Activated naive CD8-positive, alpha-beta T cell treated with anti-CD3 and anti-CD28 coated beads for 36 hours (primary cell): ENCODE data around the gene FERMT1. TPM values are rescaled to one million over a fixed set of nuclear protein-coding genes. Genes with fewer than 3 reads are reported as not detected.
"Not testable (repeated sequence)": the region's sequence is repeated elsewhere in the genome, so short reads cannot be mapped to it uniquely, and the experiment has no call there.

Source experiments
- DNase-seq: peaks from one replicate; pipeline ENCODE4 v3.0.0; 2021
- H3K27ac Mint-ChIP-seq: one replicate; pipeline ENCODE4 v1.8.0; 2022; ENCODE audit warnings: mild to moderate bottlenecking, moderate library complexity, mixed read lengths
- H3K27me3 Mint-ChIP-seq: one replicate; pipeline ENCODE4 v1.8.0; 2022; ENCODE audit warnings: mild to moderate bottlenecking, mixed read lengths
- H3K36me3 Mint-ChIP-seq: one replicate; pipeline ENCODE4 v1.8.0; 2021; ENCODE audit warnings: mild to moderate bottlenecking, mixed read lengths
- H3K4me1 Mint-ChIP-seq: one replicate; pipeline ENCODE4 v1.8.0; 2021; ENCODE audit warnings: mixed read lengths
- H3K4me3 Mint-ChIP-seq: one replicate; pipeline ENCODE4 v1.8.0; 2022; ENCODE audit warnings: mild to moderate bottlenecking, moderate library complexity, mixed read lengths
- H3K9me3 Mint-ChIP-seq: one replicate; pipeline ENCODE4 v1.8.0; 2022; ENCODE audit warnings: mixed read lengths
- total RNA-seq, 2 experiments: library from RNA; stranded (reverse); gene quantifications; one replicate each; pipeline ENCODE4 v1.2.3, GENCODE V29; 2021

The FERMT1 gene
- total RNA-seq, 2 experiments from 2014 or later, result 0.32 to 0.52 TPM

DNA sequence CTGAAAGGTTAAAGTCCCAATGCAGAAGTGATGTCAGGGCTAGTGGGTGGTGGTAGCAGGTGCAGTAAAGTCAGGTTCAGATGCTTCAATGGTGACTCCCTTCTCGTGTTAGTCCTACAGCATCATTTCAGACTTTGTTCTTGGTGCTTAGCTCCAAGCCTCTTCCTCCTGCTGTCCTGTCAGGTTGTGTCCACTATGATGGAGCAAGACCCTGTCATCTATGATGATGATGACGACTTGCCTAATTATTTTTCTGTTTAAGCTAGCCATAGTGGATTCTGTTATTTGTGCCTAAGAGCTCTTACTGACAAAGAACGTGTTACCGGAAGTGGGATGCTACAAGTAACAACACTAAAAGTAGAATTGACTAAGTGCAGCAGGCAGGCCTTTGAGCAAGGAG lies 5.0 kb upstream of the FERMT1 start:
- H3K4me3 Mint-ChIP-seq, result no peak overlapping the region
- no peaks in the 10 kb centered on the region for H3K4me1 Mint-ChIP-seq
- no peaks in the 10 kb centered on the region for H3K9me3 Mint-ChIP-seq
- H3K36me3 Mint-ChIP-seq, result no peaks in the 10 kb centered on the region
- no peak overlapping the region for H3K27ac Mint-ChIP-seq
- no peak for DNase-seq
- peaks cover 34% of the 10 kb centered on the region for H3K27me3 Mint-ChIP-seq

DNA sequence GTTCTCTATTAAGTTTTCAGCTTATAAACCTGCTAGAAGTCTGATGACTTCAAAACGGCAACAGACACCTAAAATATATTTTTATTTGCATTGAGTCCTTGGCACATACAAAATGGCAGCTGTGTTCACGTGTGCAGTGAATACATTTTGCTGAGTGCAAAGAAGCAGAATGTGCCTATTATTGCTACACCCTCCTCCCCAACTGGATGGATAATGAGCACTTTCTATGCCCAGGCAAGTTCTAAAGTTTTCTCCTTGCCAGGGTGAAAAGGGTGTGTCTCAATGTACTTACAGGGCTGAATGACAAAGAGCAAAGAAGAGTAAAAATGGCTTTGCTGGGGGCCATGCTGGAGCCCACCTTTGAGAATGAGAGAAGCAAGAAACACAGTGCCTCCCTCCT lies 4.0 kb upstream of the FERMT1 start:
- Mint-ChIP-seq H3K4me3 (no peak overlapping the region), H3K9me3 (no peaks in the 10 kb centered on the region), H3K27ac (no peak overlapping the region), H3K4me1 (peaks cover 4% of the 10 kb centered on the region), H3K36me3 (no peaks in the 10 kb centered on the region), H3K27me3 (peaks cover 38% of the 10 kb centered on the region)
- no peak for DNase-seq

DNA sequence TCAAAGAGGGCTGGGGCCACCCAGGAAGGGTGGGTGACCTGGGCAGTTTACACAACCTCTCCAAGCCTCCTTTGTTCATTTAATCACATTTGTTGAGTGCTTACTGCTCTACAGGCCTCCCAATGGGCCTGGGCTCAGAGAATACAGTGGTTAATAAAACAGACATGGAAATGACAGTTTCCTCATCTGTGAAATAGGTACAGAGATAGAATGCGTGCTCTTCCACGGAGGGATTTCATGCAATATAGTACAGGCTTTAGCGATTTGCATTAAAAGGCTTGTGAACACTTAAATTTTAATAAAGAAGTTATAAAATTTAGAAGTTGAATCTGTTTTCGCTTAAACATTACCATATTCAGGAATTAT lies 802 bp upstream of the FERMT1 start:
- Mint-ChIP-seq H3K4me3 (peak overlapping the region; percentile 52), H3K27ac (no peak overlapping the region), H3K36me3 (no peaks in the 10 kb centered on the region), H3K9me3 (no peaks in the 10 kb centered on the region), H3K4me1 (peaks cover 4% of the 10 kb centered on the region), H3K27me3 (peaks cover 57% of the 10 kb centered on the region)
- no peak for DNase-seq

DNA sequence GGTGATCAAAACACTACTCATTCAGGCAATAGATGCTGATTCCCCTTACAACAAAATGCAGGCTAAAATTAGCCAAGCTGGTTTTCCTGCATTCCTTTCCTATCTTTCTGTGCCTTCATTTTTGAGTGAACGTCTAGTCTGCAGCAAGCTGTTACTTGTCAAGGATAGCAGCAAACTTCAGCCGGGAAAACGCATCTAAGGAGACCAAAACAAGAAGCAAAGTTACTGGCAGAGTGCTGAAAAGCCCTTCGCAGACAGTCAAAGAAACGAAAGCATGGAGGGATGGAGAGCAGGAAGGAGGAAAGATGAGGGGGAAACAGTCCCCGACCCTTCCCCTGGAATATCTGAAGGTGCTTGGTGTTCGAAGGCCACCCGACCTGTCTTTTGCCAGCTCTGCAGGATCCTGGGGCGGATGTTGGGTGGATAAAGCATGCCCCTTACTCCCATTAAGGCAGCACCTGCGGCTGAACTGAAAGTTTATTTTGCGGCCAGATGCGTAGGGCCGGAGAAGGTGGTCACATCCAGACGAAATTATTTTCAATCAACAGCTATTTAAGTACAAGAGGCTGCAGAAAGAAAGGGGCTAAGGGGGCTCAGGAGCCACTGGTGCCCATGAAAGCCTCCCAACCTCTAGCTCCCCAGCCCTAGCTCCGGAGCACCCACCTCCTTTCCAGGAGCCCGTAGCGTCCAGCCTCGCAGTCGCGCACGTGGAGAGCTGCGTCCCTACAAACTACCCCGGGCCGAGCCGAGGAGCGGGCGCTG lies 538 bp downstream of the FERMT1 start:
- no peak overlapping the region for H3K27ac Mint-ChIP-seq
- no peaks in the 10 kb centered on the region for H3K9me3 Mint-ChIP-seq
- H3K4me1 Mint-ChIP-seq, result peaks cover 4% of the 10 kb centered on the region
- H3K4me3 Mint-ChIP-seq, result peak overlapping the region; percentile 19
- H3K36me3 Mint-ChIP-seq, result no peaks in the 10 kb centered on the region
- no peak for DNase-seq
- H3K27me3 Mint-ChIP-seq, result peaks cover 63% of the 10 kb centered on the region

DNA sequence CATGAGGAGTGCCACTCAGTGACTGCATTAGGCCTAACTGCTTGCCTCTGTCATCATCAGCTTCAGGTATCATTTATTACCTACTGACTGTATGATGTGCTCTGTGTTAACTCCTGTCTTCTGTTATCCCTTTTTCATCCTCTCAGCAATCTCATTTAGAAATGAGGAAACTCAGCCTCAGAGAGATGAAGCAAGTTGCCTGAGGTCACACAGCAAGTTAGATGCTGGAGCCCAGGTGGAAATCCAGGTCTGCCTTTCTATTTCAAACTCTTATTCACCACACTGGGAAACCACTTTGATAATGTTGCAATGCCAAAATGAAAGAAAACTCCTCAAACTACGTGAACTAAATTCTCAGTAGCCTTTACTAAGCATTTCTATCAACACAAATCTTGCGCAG lies 1.3 kb downstream of the FERMT1 start:
- no peak for DNase-seq
- peaks cover 4% of the 10 kb centered on the region for H3K4me1 Mint-ChIP-seq
- H3K9me3 Mint-ChIP-seq, result no peaks in the 10 kb centered on the region
- H3K4me3 Mint-ChIP-seq, result no peak overlapping the region
- peaks cover 63% of the 10 kb centered on the region for H3K27me3 Mint-ChIP-seq
- no peaks in the 10 kb centered on the region for H3K36me3 Mint-ChIP-seq
- no peak overlapping the region for H3K27ac Mint-ChIP-seq

DNA sequence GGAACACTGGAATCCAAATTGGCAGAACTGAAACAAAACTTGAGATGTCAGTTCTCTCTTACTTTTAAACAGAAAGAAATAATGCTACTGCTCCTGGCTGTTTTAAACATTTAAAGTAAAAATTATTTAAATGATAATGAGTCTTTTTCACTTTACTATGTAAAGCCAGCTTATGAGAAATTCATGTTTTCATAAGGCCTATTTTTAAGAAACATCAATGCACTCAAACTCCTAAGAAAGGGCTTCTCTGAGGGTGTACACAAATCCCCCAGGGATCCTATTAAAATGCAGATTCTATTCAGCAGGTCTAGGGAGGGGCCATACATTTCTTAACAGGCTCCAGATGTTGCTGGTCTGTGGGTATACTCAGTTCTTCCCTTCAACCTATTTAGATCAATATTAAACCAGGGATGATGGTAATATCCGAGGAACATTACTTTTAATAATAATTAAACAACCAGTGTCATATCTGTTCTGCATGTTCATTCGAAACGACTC lies 2.3 kb downstream of the FERMT1 start:
- no peaks in the 10 kb centered on the region for H3K36me3 Mint-ChIP-seq
- H3K9me3 Mint-ChIP-seq, result no peaks in the 10 kb centered on the region
- H3K4me3 Mint-ChIP-seq, result no peak overlapping the region
- peaks cover 57% of the 10 kb centered on the region for H3K27me3 Mint-ChIP-seq
- no peak for DNase-seq
- peaks cover 4% of the 10 kb centered on the region for H3K4me1 Mint-ChIP-seq
- H3K27ac Mint-ChIP-seq, result no peak overlapping the region

DNA sequence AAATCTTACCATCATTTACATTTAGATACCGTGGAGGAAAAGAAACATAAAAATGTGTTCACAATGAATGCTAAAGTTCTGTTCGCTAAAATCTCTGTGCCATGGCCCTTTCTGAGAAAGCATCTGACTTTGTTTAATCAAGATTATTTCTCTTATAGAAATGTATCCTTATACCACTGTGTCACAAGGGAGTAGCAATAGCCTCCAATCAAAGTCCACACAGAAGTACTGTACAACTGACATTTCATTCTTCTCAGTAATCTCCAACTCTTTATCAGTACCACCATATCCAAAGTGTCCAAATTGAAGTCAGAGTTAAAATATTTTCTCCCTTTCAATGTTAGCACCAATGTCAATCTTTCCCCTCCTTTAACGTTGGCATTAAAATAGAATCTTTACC lies 6.1 kb downstream of the FERMT1 start:
- Mint-ChIP-seq H3K27ac (no peak overlapping the region), H3K36me3 (peaks cover 5% of the 10 kb centered on the region), H3K4me3 (no peak overlapping the region), H3K9me3 (peaks cover 19% of the 10 kb centered on the region), H3K4me1 (no peaks in the 10 kb centered on the region), H3K27me3 (peaks cover 26% of the 10 kb centered on the region)
- no peak for DNase-seq

DNA sequence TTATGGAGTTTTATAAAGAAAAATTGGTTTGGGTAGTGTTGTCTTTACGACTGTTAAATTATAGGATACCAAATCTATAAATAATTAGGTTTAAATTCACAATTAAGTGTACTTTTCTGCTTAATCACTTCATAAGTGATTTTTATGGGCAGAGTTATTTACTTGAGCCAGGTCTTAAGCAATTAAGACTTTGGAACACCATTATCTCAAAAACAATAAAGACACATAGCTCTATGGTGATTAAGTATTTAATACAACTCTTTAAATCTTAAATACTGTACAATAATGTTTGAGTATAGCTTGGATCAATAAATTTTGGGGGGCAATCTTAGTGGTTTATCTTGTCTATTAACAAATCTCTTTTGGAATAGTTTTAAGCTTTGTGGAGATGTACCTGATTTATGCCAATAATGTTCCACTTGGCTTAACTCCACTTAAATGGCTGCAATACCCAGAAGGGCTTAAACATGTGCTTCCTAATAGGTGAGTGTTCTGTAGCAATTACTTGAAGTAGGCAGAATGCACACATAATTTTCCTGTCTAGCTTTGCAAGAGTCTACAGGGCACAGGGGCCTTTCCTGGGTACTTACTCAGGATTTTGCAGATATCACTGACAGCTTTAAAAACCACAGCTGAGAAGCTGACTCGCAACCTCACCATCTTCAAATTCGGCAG lies 7.5 kb downstream of the FERMT1 start:
- DNase-seq, result no peak
- peaks cover 16% of the 10 kb centered on the region for H3K27me3 Mint-ChIP-seq
- no peak overlapping the region for H3K4me3 Mint-ChIP-seq
- H3K4me1 Mint-ChIP-seq, result no peaks in the 10 kb centered on the region
- H3K36me3 Mint-ChIP-seq, result peaks cover 5% of the 10 kb centered on the region
- peaks cover 19% of the 10 kb centered on the region for H3K9me3 Mint-ChIP-seq
- H3K27ac Mint-ChIP-seq, result no peak overlapping the region

DNA sequence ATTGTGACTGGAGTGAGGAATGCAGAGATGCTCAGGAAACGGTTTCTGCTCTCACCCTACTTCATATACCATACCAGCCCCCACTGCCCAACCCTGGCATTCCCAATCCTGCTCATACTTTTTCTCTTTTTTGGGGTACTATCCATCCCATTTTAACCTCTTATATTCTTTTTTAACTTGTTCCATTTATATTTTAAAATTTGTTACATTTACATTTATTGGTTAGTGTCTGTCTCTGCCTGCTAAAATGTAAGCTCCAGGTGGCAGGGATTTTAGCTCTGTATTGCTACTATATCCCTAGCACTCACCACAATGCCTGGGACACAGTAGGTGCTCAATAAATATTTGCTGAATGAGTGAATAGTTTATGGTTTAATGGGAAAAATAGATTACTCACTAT lies 8.1 kb downstream of the FERMT1 start:
- no peaks in the 10 kb centered on the region for H3K4me1 Mint-ChIP-seq
- H3K27me3 Mint-ChIP-seq, result peaks cover 15% of the 10 kb centered on the region
- no peak overlapping the region for H3K4me3 Mint-ChIP-seq
- H3K36me3 Mint-ChIP-seq, result peaks cover 5% of the 10 kb centered on the region
- peaks cover 19% of the 10 kb centered on the region for H3K9me3 Mint-ChIP-seq
- H3K27ac Mint-ChIP-seq, result no peak overlapping the region
- no peak for DNase-seq

DNA sequence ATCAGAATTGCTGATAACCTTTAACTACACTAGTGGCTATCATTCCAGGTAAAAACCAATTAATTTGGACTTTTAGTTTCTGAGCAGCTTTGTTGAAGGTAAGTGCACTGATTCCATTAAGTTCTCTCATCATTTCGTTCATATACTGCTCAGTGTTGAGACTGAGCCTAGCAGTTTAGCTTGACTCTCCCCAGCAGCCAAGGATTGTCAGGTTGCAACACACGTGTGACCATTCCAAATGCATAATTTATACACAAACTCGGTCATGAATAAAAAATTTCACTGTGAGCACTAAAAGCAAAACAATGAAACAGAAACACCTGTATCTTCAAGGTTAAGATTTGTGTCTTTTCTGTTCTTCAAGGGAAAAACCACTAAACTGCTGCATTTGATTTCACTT lies 8.9 kb downstream of the FERMT1 start:
- H3K9me3 Mint-ChIP-seq, result peaks cover 19% of the 10 kb centered on the region
- H3K4me3 Mint-ChIP-seq, result no peak overlapping the region
- DNase-seq, result no peak
- H3K27me3 Mint-ChIP-seq, result peaks cover 7% of the 10 kb centered on the region
- H3K4me1 Mint-ChIP-seq, result no peaks in the 10 kb centered on the region
- H3K36me3 Mint-ChIP-seq, result peaks cover 5% of the 10 kb centered on the region
- H3K27ac Mint-ChIP-seq, result no peak overlapping the region

DNA sequence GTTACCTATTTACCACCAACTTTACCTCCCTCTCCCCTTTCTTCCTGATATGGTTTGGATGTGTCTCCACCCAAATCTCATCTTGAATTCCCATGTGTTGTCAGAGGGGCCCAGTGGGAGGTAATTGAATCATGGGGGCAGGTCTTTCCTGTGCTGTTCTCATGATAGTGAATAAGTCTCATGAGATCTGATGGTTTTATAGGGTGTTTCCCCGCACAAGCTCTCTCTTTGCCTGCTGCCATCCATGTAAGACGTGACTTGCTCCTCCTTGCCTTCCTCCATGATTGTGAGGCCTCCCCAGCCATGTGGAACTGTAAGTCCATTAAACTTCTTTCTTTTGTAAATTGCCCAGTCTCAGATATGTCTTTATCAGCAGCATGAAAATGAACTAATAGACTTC lies 9.9 kb downstream of the FERMT1 start:
- not testable (repeated sequence) for H3K27me3 Mint-ChIP-seq, DNase-seq, H3K4me3 Mint-ChIP-seq, H3K27ac Mint-ChIP-seq, H3K36me3 Mint-ChIP-seq, H3K4me1 Mint-ChIP-seq
- peaks cover 19% of the 10 kb centered on the region for H3K9me3 Mint-ChIP-seq

DNA sequence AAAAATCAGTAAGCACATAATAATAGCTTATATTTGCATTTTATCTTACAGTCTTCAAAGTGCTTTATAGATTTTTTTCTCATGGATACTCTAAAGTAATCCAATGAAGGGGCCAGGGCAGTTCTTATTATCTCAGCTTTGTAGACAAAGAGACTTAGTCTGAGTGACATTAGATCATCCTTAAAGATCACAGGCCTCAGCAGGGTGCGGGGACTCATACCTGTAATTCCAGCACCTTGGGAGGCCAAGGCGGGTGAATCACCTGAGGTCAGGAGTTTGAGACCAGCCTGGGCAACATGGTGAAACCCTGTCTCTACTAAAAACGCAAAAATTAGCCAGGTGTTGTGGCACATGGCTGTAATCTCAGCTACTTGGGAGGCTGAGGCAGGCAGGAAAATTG lies 14.5 kb downstream of the FERMT1 start:
- Mint-ChIP-seq H3K4me1 (no peaks in the 10 kb centered on the region), H3K9me3 (peaks cover 8% of the 10 kb centered on the region), H3K27me3 (peaks cover 5% of the 10 kb centered on the region), H3K4me3 (no peak overlapping the region), H3K36me3 (peaks cover 3% of the 10 kb centered on the region), H3K27ac (no peak overlapping the region)
- no peak for DNase-seq

DNA sequence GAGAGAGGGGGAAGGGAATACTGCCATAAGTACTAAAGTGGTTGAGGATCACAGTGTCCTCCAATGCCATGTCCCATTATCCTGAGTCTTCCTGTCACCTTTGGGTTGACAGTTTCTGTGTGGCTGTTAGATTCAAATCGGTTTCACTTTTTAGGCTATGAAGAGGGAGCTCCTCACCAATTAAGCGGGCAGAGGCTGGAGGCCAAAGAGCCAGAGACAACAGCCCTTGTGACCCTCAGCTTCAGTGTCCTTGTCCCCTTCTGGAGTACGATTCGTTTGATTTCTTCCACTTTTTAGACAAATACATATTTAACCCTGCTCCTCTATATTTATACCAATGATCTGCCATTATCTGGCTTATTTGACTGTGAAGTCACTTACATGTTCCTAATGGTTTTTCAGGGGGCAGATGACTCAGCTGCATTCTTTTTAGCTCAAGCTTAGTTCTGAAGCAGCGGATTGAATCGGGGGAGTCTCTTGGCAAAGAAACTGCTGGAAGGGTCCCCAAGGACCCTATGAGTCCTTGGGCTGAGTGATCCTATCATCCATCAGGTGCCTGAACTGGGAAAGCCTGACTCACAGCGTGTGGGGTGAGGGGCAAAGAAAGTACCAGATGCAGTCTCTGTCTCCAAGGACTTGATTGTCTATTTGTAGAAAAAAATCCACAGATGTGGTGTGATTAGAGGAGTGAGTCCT lies 18.2 kb downstream of the FERMT1 start:
- Mint-ChIP-seq H3K9me3 (no peaks in the 10 kb centered on the region), H3K27ac (no peak overlapping the region), H3K36me3 (no peaks in the 10 kb centered on the region), H3K27me3 (peaks cover 5% of the 10 kb centered on the region), H3K4me3 (no peak overlapping the region), H3K4me1 (no peaks in the 10 kb centered on the region)
- no peak for DNase-seq

DNA sequence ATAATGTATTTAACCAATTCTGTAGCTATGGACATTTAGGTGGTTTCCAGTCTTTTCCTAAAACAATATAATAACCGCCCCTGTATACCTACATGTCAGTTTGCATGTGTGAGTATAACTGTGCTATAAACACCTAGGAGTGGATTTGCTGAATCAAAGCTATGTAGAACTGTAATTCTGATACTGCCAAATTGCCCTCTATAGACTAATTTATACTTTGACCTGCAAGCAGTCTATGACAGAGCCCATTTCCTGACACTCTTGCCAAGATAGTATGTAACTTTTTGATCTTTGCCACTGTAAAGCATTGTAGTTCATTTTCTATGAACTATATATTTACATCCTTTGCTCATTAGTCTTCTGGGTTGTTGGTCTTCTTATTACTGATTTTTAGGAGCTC lies 19.5 kb downstream of the FERMT1 start:
- Mint-ChIP-seq H3K4me1 (no peaks in the 10 kb centered on the region), H3K27me3 (peaks cover 5% of the 10 kb centered on the region), H3K36me3 (no peaks in the 10 kb centered on the region), H3K27ac (no peak overlapping the region), H3K9me3 (no peaks in the 10 kb centered on the region), H3K4me3 (no peak overlapping the region)
- DNase-seq, result no peak

DNA sequence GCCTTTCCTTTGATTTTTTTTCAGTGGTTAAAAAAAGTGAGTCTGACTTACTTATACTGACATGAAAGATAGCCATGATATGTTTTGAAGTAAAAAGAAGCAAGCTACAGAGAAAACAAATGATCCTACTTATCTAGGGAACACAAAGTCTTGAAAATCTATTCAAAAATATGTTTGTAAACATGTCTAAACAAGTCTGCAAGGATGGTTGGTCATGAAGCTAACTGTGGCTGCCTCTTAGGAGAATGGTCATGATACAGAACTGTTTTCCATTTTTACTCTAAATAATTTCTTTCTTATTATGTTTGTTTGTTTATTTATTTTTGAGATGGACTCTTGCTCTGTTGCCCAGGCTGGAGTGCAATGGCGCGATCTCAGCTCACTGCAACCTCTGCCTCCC lies 21.5 kb downstream of the FERMT1 start:
- H3K27me3 Mint-ChIP-seq, result peaks cover 11% of the 10 kb centered on the region
- DNase-seq, result no peak
- no peaks in the 10 kb centered on the region for H3K36me3 Mint-ChIP-seq
- H3K4me1 Mint-ChIP-seq, result no peaks in the 10 kb centered on the region
- H3K4me3 Mint-ChIP-seq, result no peak overlapping the region
- no peak overlapping the region for H3K27ac Mint-ChIP-seq
- no peaks in the 10 kb centered on the region for H3K9me3 Mint-ChIP-seq
